MM.1S (cell line): ENCODE measurements around the gene KCTD15.

Experiments used
- DNase-seq: peaks from one replicate; pipeline ENCODE4 v3.0.0-alpha.2; 2015
- H2AFZ ChIP-seq: fragments of 300-600 bp; sonication (generic); 2 replicates; pipeline ENCODE4 v1.6.0; 2016; ENCODE audit warnings: antibody characterized with exemption, low read length
- H3F3A ChIP-seq: fragments of 300-600 bp; sonication (generic); 2 replicates; pipeline ENCODE4 v1.6.1; 2016; ENCODE audit warnings: mild to moderate bottlenecking, antibody characterized with exemption, low read length, moderate library complexity, mixed read lengths; ENCODE audit not compliant: insufficient read depth
- H3K27ac ChIP-seq: fragments of 300-600 bp; sonication (generic); 2 replicates; pipeline ENCODE4 v1.5.1; 2016; ENCODE audit warnings: mild to moderate bottlenecking, low read length
- H3K27me3 ChIP-seq: fragments of 300-600 bp; sonication (generic); replicated peaks from 2 replicates; pipeline ENCODE4 v1.6.0; 2016; ENCODE audit warnings: low read length; ENCODE audit not compliant: insufficient read depth
- H3K36me3 ChIP-seq: fragments of 300-600 bp; sonication (generic); replicated peaks from 2 replicates; pipeline ENCODE4 v1.6.1; 2016; ENCODE audit warnings: mild to moderate bottlenecking, low read length, mixed read lengths; ENCODE audit not compliant: insufficient read depth
- H3K4me1 ChIP-seq: fragments of 300-600 bp; sonication (generic); 2 replicates; pipeline ENCODE4 v1.6.1; 2016; ENCODE audit warnings: low read length, mixed read lengths
- H3K4me2 ChIP-seq: fragments of 300-600 bp; sonication (generic); 2 replicates; pipeline ENCODE4 v1.6.0; 2016; ENCODE audit warnings: low read depth, low read length
- H3K4me3 ChIP-seq: fragments of 300-600 bp; sonication (generic); 2 replicates; pipeline ENCODE4 v1.5.1; 2016; ENCODE audit warnings: low read length, mixed read lengths
- H3K79me2 ChIP-seq: fragments of 300-600 bp; sonication (generic); 2 replicates; pipeline ENCODE4 v1.6.1; 2016; ENCODE audit warnings: mixed run types, low read length, mixed read lengths
- H3K9ac ChIP-seq: fragments of 300-600 bp; sonication (generic); 2 replicates; pipeline ENCODE4 v1.6.1; 2016; ENCODE audit warnings: low read length, mixed read lengths
- H3K9me2 ChIP-seq: fragments of 300-600 bp; sonication (generic); replicated peaks from 2 replicates; pipeline ENCODE4 v1.6.1; 2016; ENCODE audit warnings: mild to moderate bottlenecking, low read length, mixed read lengths; ENCODE audit not compliant: insufficient read depth
- H3K9me3 ChIP-seq: fragments of 300-600 bp; sonication (generic); replicated peaks from 2 replicates; pipeline ENCODE4 v1.6.1; 2016; ENCODE audit warnings: mild to moderate bottlenecking, low read length, mixed read lengths; ENCODE audit not compliant: insufficient read depth
- H4K20me1 ChIP-seq: fragments of 300-600 bp; sonication (generic); 2 replicates; pipeline ENCODE4 v1.6.1; 2016; ENCODE audit warnings: mild to moderate bottlenecking, low read length, moderate library complexity, mixed read lengths; ENCODE audit not compliant: insufficient read depth
- EZH2 ChIP-seq: fragments of 300-600 bp; sonication (generic); optimal IDR thresholded peaks from 2 replicates; pipeline ENCODE3; 2017; ENCODE audit warnings: low read depth, mild to moderate bottlenecking, antibody characterized with exemption, low read length, mixed read lengths
- EZH2phosphoT487 ChIP-seq: fragments of 300-600 bp; sonication (generic); IDR thresholded peaks from 2 replicates; pipeline ENCODE4 v1.6.1; 2018; ENCODE audit warnings: antibody characterized with exemption, low read length
- TF ChIP-seq, protein P1 (sequence below): fragments of 300-600 bp; sonication (generic); IDR thresholded peaks from 2 replicates; pipeline ENCODE4 v1.5.1; 2016; ENCODE audit warnings: antibody characterized with exemption, low read length, mixed read lengths

KCTD15 gene

DNA sequence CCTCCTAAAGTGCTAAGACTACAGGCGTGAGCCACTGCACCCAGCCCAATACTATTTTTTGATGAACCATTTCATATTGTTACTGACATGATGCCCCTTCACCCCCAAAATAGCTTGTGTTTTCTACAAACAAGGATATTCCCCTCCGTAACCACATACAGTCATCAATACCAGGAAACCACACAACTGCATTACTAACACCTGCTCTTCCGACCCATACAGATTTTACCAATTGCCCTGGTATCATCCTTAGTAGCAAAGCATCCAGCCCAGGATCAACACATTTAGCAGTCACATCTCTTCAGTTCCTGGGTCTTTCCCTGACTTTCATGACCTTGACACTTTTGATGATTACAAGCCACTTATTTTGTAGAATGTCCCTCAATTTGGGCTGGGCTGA is 33.6 kb downstream of the KCTD15 start:
- Histone ChIP-seq H3K9ac (no peak overlapping the region), H3K9me3 (no peaks in the 10 kb centered on the region), H3K36me3 (no peaks in the 10 kb centered on the region), H3K9me2 (no peaks in the 10 kb centered on the region), H3K4me3 (no peak overlapping the region), H3F3A (no peaks in the 10 kb centered on the region), H3K4me2 (no peak overlapping the region), H4K20me1 (no peaks in the 10 kb centered on the region), H3K27me3 (peaks cover 43% of the 10 kb centered on the region), H2AFZ (no peak overlapping the region), H3K79me2 (no peaks in the 10 kb centered on the region), H3K4me1 (no peaks in the 10 kb centered on the region), H3K27ac (no peak overlapping the region)
- TF ChIP-seq EZH2, result no peak
- TF ChIP-seq, protein P1, sequence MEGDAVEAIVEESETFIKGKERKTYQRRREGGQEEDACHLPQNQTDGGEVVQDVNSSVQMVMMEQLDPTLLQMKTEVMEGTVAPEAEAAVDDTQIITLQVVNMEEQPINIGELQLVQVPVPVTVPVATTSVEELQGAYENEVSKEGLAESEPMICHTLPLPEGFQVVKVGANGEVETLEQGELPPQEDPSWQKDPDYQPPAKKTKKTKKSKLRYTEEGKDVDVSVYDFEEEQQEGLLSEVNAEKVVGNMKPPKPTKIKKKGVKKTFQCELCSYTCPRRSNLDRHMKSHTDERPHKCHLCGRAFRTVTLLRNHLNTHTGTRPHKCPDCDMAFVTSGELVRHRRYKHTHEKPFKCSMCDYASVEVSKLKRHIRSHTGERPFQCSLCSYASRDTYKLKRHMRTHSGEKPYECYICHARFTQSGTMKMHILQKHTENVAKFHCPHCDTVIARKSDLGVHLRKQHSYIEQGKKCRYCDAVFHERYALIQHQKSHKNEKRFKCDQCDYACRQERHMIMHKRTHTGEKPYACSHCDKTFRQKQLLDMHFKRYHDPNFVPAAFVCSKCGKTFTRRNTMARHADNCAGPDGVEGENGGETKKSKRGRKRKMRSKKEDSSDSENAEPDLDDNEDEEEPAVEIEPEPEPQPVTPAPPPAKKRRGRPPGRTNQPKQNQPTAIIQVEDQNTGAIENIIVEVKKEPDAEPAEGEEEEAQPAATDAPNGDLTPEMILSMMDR, result no peak
- no peak for TF ChIP-seq EZH2phosphoT487
- no peak for DNase-seq

DNA sequence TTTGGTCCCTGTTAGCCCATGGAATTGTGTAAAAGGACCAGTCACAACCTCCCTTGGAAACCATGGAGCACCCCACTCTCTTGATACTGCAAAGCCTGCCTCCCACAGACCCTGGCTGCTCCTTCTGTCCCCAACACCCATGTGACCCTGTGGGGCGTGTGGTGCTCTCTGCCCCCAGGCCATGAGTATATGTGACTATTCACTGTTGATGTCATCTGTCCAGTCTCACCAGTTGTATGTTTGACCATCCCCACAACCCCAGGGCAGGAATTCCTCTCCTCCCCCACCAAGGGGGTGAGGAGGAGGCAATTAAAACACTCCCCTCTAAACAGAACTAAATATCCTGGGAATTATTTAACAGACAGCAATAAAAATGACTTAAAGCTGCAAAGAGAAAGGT is 35.2 kb downstream of the KCTD15 start:
- Histone ChIP-seq H3K36me3 (no peaks in the 10 kb centered on the region), H3K27ac (no peak overlapping the region), H3K4me2 (no peak overlapping the region), H3K4me3 (no peak overlapping the region), H3K4me1 (no peaks in the 10 kb centered on the region), H3K27me3 (peaks cover 48% of the 10 kb centered on the region), H3F3A (no peaks in the 10 kb centered on the region), H3K9ac (no peak overlapping the region), H3K9me3 (no peaks in the 10 kb centered on the region), H3K79me2 (no peaks in the 10 kb centered on the region), H2AFZ (no peak overlapping the region), H3K9me2 (no peaks in the 10 kb centered on the region), H4K20me1 (no peaks in the 10 kb centered on the region)
- TF ChIP-seq, protein P1, result no peak
- TF ChIP-seq EZH2 (no peak), EZH2phosphoT487 (no peak)
- DNase-seq, result no peak

DNA sequence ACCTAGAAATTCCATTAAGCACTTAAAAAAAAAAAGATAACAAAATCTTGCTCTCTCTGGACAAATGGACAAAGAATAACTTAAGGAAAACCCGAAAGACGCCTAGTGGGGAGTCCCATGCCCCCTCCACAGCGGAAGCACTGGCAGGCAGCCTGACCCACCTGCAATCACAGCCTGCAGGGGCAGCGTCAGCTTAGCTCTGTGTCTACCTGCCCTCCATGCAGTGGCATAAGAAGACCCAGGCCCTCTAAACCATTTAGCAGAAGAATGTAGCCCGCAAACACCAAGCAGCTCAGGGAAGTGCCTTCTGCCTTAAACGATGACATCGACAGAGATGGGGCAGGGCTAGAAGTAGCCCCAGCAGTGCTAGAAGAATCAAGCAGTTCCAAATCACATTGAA is 36.0 kb downstream of the KCTD15 start:
- Histone ChIP-seq H2AFZ (no peak overlapping the region), H3K4me1 (no peaks in the 10 kb centered on the region), H3K79me2 (no peaks in the 10 kb centered on the region), H3F3A (no peaks in the 10 kb centered on the region), H3K4me2 (no peak overlapping the region), H3K9me2 (no peaks in the 10 kb centered on the region), H3K27me3 (peaks cover 48% of the 10 kb centered on the region), H3K9ac (no peak overlapping the region), H4K20me1 (no peaks in the 10 kb centered on the region), H3K36me3 (no peaks in the 10 kb centered on the region), H3K9me3 (no peaks in the 10 kb centered on the region), H3K4me3 (no peak overlapping the region), H3K27ac (no peak overlapping the region)
- TF ChIP-seq EZH2phosphoT487 (no peak), EZH2 (no peak)
- TF ChIP-seq, protein P1, result no peak
- no peak for DNase-seq

DNA sequence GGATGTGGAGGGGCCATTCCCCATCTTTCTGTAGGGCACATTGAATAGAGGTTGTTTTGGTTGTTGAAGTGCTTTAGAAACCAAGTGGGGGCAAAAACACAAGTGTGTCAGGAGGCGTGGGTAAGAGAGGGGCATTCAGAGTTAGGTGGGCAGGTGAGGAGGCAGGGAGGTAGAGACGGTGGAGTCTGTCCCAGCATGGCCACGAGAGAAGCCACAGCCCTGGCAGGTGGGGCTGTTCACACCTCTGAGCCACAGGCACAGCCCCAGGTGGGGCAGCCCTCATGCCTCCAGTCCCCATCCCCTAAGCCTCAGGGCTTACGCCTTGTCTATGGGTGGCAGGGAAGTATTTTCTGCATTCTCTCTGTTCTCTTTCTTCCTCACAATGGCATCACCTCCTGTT is 43.7 kb downstream of the KCTD15 start:
- TF ChIP-seq EZH2phosphoT487 (no peak), EZH2 (no peak)
- TF ChIP-seq, protein P1, result no peak
- no peak overlapping the region for H3K27ac ChIP-seq
- no peak overlapping the region for H3K4me2 ChIP-seq
- H3K27me3 ChIP-seq, result peaks cover 42% of the 10 kb centered on the region
- no peaks in the 10 kb centered on the region for H3K36me3 ChIP-seq
- DNase-seq, result no peak
- no peak overlapping the region for H3K4me3 ChIP-seq
- no peak overlapping the region for H2AFZ ChIP-seq
- H4K20me1 ChIP-seq, result no peaks in the 10 kb centered on the region
- no peak overlapping the region for H3K9ac ChIP-seq
- no peaks in the 10 kb centered on the region for H3K79me2 ChIP-seq
- H3K9me2 ChIP-seq, result no peaks in the 10 kb centered on the region
- no peaks in the 10 kb centered on the region for H3K9me3 ChIP-seq
- no peaks in the 10 kb centered on the region for H3F3A ChIP-seq
- no peaks in the 10 kb centered on the region for H3K4me1 ChIP-seq
